IMR-90 (cell line): ENCODE results near the gene CRIM1. TPM values are rescaled to one million over a fixed set of nuclear protein-coding genes. Genes with fewer than 3 reads are reported as not detected.
A peak's percentile ranks its signal among the peaks of the same experiment; 100 is the strongest.

Source experiments
- ATAC-seq: fragments of 200-7000 bp; cut with Tn5 transposase; 2 replicates; pipeline ENCODE4 v1.9.1; 2020; ENCODE audit warnings: low read depth, mild to moderate bottlenecking, moderate library complexity
- BruUV-seq: library from RNA; stranded (reverse); fragments of 400-500 nt; replicated peaks from 2 replicates; lab custom pipeline; 2021; lab: Mats Ljungman, UMichigan
- CTCF ChIA-PET: fragments of 300-600 bp; formaldehyde crosslinking; extraction: SDS; loops from one replicate; lab custom pipeline; 2021; ENCODE audit warnings: antibody characterized with exemption; lab: Yijun Ruan, JAX
- POLR2A ChIA-PET: fragments of 300-600 bp; sonication (Branson Sonifier 250); formaldehyde crosslinking; loops from one replicate; lab custom pipeline; 2022; ENCODE audit warnings: antibody characterized with exemption; ENCODE audit not compliant: unreplicated experiment; lab: Charles Lee
- DNase-seq: peaks from one replicate; pipeline ENCODE4 v3.0.0; 2013
- H2AFZ ChIP-seq: replicated peaks from 2 replicates; pipeline ENCODE3; 2013; ENCODE audit warnings: low read length, mild to moderate bottlenecking; ENCODE audit not compliant: poor library complexity
- H2AK5ac ChIP-seq: 2 replicates; pipeline ENCODE4 v1.6.1; 2013; ENCODE audit warnings: low read depth, low read length, inconsistent platforms
- H2AK9ac ChIP-seq: replicated peaks from 2 replicates; pipeline ENCODE3; 2013; ENCODE audit warnings: mild to moderate bottlenecking, low read depth, low read length, moderate library complexity; ENCODE audit not compliant: poor library complexity
- H2BK120ac ChIP-seq: 2 replicates; pipeline ENCODE4 v1.6.1; 2013; ENCODE audit warnings: low read depth, low read length, inconsistent platforms
- H2BK15ac ChIP-seq: 3 replicates; pipeline ENCODE4 v1.6.1; 2013; ENCODE audit warnings: low read depth, low read length, inconsistent platforms
- H2BK20ac ChIP-seq: 2 replicates; pipeline ENCODE4 v1.6.1; 2013; ENCODE audit warnings: low read depth, mild to moderate bottlenecking, inconsistent platforms, low read length, moderate library complexity
- H2BK5ac ChIP-seq: 2 replicates; pipeline ENCODE4 v1.6.1; 2013; ENCODE audit warnings: mild to moderate bottlenecking, low read depth, low read length, inconsistent platforms; ENCODE audit not compliant: poor library complexity, severe bottlenecking
- H3K14ac ChIP-seq: replicated peaks from 2 replicates; pipeline ENCODE4 v1.6.1; 2013; ENCODE audit warnings: low read depth, low read length, inconsistent platforms
- H3K18ac ChIP-seq: 2 replicates; pipeline ENCODE4 v1.6.1; 2013; ENCODE audit warnings: low read depth, low read length, control low read depth
- H3K23ac ChIP-seq: 2 replicates; pipeline ENCODE4 v1.6.1; 2013; ENCODE audit warnings: low read depth, low read length, inconsistent platforms
- H3K27ac ChIP-seq: 2 replicates; pipeline ENCODE4 v1.5.1; 2013; ENCODE audit warnings: mild to moderate bottlenecking, control low read depth, low read length; ENCODE audit not compliant: insufficient read depth
- H3K27me3 ChIP-seq: 2 replicates; pipeline ENCODE4 v1.6.1; 2013; ENCODE audit warnings: low read length; ENCODE audit not compliant: control insufficient read depth, insufficient read depth
- H3K36me3 ChIP-seq: 2 replicates; pipeline ENCODE4 v1.6.1; 2013; ENCODE audit warnings: low read length, mixed read lengths; ENCODE audit not compliant: control insufficient read depth, insufficient read depth
- H3K4ac ChIP-seq: 2 replicates; pipeline ENCODE4 v1.6.1; 2013; ENCODE audit warnings: low read depth, low read length, inconsistent platforms
- H3K4me1 ChIP-seq: 2 replicates; pipeline ENCODE4 v1.6.1; 2013; ENCODE audit warnings: low read length, mixed read lengths; ENCODE audit not compliant: control insufficient read depth, insufficient read depth
- H3K4me2 ChIP-seq: 2 replicates; pipeline ENCODE4 v1.6.1; 2013; ENCODE audit warnings: low read depth, mild to moderate bottlenecking, control low read depth, low read length, moderate library complexity
- H3K4me3 ChIP-seq: 2 replicates; pipeline ENCODE4 v1.5.1; 2013; ENCODE audit warnings: low read depth, mild to moderate bottlenecking, control low read depth, low read length, moderate library complexity; ENCODE audit not compliant: insufficient read depth
- H3K56ac ChIP-seq: 2 replicates; pipeline ENCODE4 v1.6.1; 2013; ENCODE audit warnings: low read length, inconsistent platforms; ENCODE audit not compliant: insufficient read depth; ENCODE audit errors: extremely low read depth
- H3K79me1 ChIP-seq, 2 experiments: 2 replicates each; pipeline ENCODE4 v1.6.1; 2013; ENCODE audit warnings: low read length in 2 of 2, inconsistent platforms in 1 of 2, low read depth in 1 of 2
- H3K9ac ChIP-seq: 2 replicates; pipeline ENCODE4 v1.6.1; 2013; ENCODE audit warnings: low read depth, low read length, control low read depth
- H3K9me1 ChIP-seq: 2 replicates; pipeline ENCODE4 v1.6.1; 2013; ENCODE audit warnings: low read length, inconsistent platforms; ENCODE audit not compliant: insufficient read depth
- H3K9me3 ChIP-seq: 2 replicates; pipeline ENCODE4 v1.6.1; 2013; ENCODE audit warnings: low read length; ENCODE audit not compliant: control insufficient read depth, insufficient read depth
- H4K20me1 ChIP-seq: 2 replicates; pipeline ENCODE4 v1.6.1; 2013; ENCODE audit warnings: low read length, inconsistent platforms; ENCODE audit not compliant: insufficient read depth
- H4K5ac ChIP-seq: 2 replicates; pipeline ENCODE4 v1.6.1; 2013; ENCODE audit warnings: mild to moderate bottlenecking, low read depth, low read length, control low read depth
- H4K8ac ChIP-seq, 2 experiments: 2 replicates each; pipeline ENCODE4 v1.6.1; 2013; ENCODE audit warnings: low read depth in 2 of 2, low read length in 2 of 2, control low read depth in 1 of 2, inconsistent platforms in 1 of 2
- H4K91ac ChIP-seq: 2 replicates; pipeline ENCODE4 v1.6.1; 2013; ENCODE audit warnings: low read depth, low read length, inconsistent platforms; ENCODE audit not compliant: insufficient read depth
- BHLHE40 ChIP-seq: fragments of 150-350 bp; IDR thresholded peaks from 2 replicates; pipeline ENCODE4 v1.6.1; 2016; ENCODE audit warnings: mild to moderate bottlenecking, low read depth, low read length
- CHD1 ChIP-seq: IDR thresholded peaks from 2 replicates; pipeline ENCODE4 v1.6.1; 2012; ENCODE audit warnings: low read depth, low read length, improper control_type of control experiment
- CTCF ChIP-seq: conservative IDR thresholded peaks from 2 replicates; pipeline ENCODE4 v1.5.1; 2012; ENCODE audit warnings: mild to moderate bottlenecking, low read depth, low read length, improper control_type of control experiment
- FOS ChIP-seq: fragments of 150-350 bp; IDR thresholded peaks from 2 replicates; pipeline ENCODE4 v1.6.1; 2016; ENCODE audit warnings: low read depth, low read length
- MAFK ChIP-seq: IDR thresholded peaks from 2 replicates; pipeline ENCODE4 v1.6.1; 2012; ENCODE audit warnings: low read depth, low read length, improper control_type of control experiment
- MAZ ChIP-seq: IDR thresholded peaks from 2 replicates; pipeline ENCODE4 v1.6.1; 2012; ENCODE audit warnings: low read depth, mild to moderate bottlenecking, low read length, improper control_type of control experiment, moderate library complexity, borderline replicate concordance
- MXI1 ChIP-seq: IDR thresholded peaks from 2 replicates; pipeline ENCODE4 v1.6.1; 2012; ENCODE audit warnings: low read depth, mild to moderate bottlenecking, low read length, moderate library complexity, borderline replicate concordance
- RAD21 ChIP-seq: IDR thresholded peaks from 2 replicates; pipeline ENCODE4 v1.6.1; 2012; ENCODE audit warnings: low read length, improper control_type of control experiment
- RCOR1 ChIP-seq: IDR thresholded peaks from 2 replicates; pipeline ENCODE4 v1.6.1; 2012; ENCODE audit warnings: mild to moderate bottlenecking, low read length, improper control_type of control experiment; ENCODE audit not compliant: insufficient replicate concordance
- RFX5 ChIP-seq: IDR thresholded peaks from 2 replicates; pipeline ENCODE4 v1.8.0; 2012; ENCODE audit warnings: low read depth, mild to moderate bottlenecking, low read length, moderate library complexity
- WGBS, 2 experiments: methylation state at CpG; one replicate each; pipeline versions ENCODE4 v1.1.5 to v1.1.7; 2013; ENCODE audit warnings: missing lambda C conversion rate in 2 of 2; ENCODE audit not compliant: insufficient read length in 1 of 2; ENCODE audit errors: extremely low coverage in 2 of 2; 5-methylcytosine and 5-hydroxymethylcytosine counted together
- dilution Hi-C: fragments of 300-500 bp; cut with HindIII; formaldehyde crosslinking; loops from one replicate; pipeline ENCODE4 v1.14.3; 2018; ENCODE audit warnings: low sequenced_read_pairs; ENCODE audit not compliant: unreplicated experiment
- in situ Hi-C: fragments of 300-500 bp; cut with MboI; formaldehyde crosslinking; loops from 3 replicates; pipeline ENCODE4 v1.14.3; 2019; ENCODE audit warnings: low sequenced_read_pairs, inconsistent platforms, mixed read lengths
- intact Hi-C: fragments of 100-400 bp; cut with micrococcal nuclease; formaldehyde crosslinking; loops from 2 replicates; pipeline ENCODE4 v1.10.0; 2022
- polyA plus RNA-seq, 3 experiments: library from polyadenylated mRNA; depleted of rRNA; stranded (reverse); fragments of >200 nt; gene quantifications; 2 replicates each; pipeline ENCODE4 v1.2.3, GENCODE V29; 2012; ENCODE audit warnings: low replicate concordance in 1 of 3
- total RNA-seq: library from RNA; depleted of rRNA; stranded (reverse); fragments of >200 nt; gene quantifications from 2 replicates; pipeline ENCODE4 v1.2.3, GENCODE V29; 2012
- TF ChIP-seq, protein P1 (sequence below): fragments of 150-350 bp; IDR thresholded peaks from 2 replicates; pipeline ENCODE4 v1.6.1; 2017; ENCODE audit warnings: mild to moderate bottlenecking, antibody characterized with exemption, low read length, low read depth

Gene CRIM1
- total and polyA plus RNA-seq, 2 of the 4 experiments (the other 2 are of a cell fraction), result 285 to 490 TPM

DNA sequence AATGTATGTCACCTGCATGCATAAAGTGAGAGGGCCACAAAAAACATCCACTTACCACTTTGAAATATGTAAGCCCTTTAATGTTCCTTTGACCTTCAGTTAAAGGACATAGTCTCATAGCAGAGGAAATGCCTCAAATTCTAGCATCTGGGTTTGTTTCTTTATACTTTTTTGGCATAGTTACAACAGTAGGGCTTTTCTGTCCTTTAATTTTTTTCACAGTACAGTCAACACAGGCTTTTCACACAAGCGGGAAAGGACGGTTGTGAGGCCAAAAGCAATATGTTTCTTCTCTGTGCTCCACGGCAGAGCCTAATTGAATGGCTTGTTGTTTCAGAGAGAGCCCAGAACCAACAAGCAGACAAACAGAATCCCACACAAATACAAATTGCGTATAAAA lies 57.6 kb downstream of the CRIM1 start:
- no peaks in the 10 kb centered on the region for H3K9me3 ChIP-seq
- no peak overlapping the region for H4K91ac ChIP-seq
- in situ Hi-C loops, result no loop called here
- H2AK9ac ChIP-seq, result no peak overlapping the region
- no peak overlapping the region for H3K4me3 ChIP-seq
- H3K56ac ChIP-seq, result no peak overlapping the region
- no peak overlapping the region for H2AFZ ChIP-seq
- H3K4me1 ChIP-seq, result peaks cover 28% of the 10 kb centered on the region
- no peak overlapping the region for H2BK20ac ChIP-seq
- no peak overlapping the region for H3K9ac ChIP-seq
- dilution Hi-C loops, result no loop called here
- no peak overlapping the region; the same call in 1 of the 2 replicates for H3K4me2 ChIP-seq
- H3K27me3 ChIP-seq, result no peaks in the 10 kb centered on the region
- H2AK5ac ChIP-seq, result no peak overlapping the region
- no peak; the same call in 1 of the 2 replicates for ATAC-seq
- 0 out of 2 replicates have a peak overlapping the region, but pooled peaks have one; percentile 18 for H3K4ac ChIP-seq
- DNase-seq, result peak; percentile 47
- no peak overlapping the region for H3K14ac ChIP-seq
- no peak overlapping the region for H2BK120ac ChIP-seq
- H3K18ac ChIP-seq, result peak overlapping the region; percentile 28; the same call in 1 of the 2 replicates
- peaks cover 39% of the 10 kb centered on the region for H3K9me1 ChIP-seq
- ChIA-PET CTCF (interaction anchor here (0.7 kb wide), 1 partner anchor 1693 kb away, joined by 3 read pairs; no protein-coding TSS in a partner anchor), POLR2A (no interaction called here)
- BruUV-seq, result no TSS peak
- no peak overlapping the region for H2BK15ac ChIP-seq
- no peak overlapping the region; the same call in 1 of the 2 replicates for H3K23ac ChIP-seq
- H3K36me3 ChIP-seq, result peaks cover 8% of the 10 kb centered on the region
- no peak overlapping the region for H2BK5ac ChIP-seq
- H4K20me1 ChIP-seq, result peaks cover 84% of the 10 kb centered on the region
- peaks cover 22 to 67% of the 10 kb centered on the region in 2 experiments for H3K79me1 ChIP-seq
- H4K5ac ChIP-seq, result no peak overlapping the region
- intact Hi-C loops, result loop anchor here (1.0 kb wide), 1 partner anchor 9 kb away; no protein-coding TSS in a partner anchor
- H4K8ac ChIP-seq, result 0 out of 4 replicates have a peak overlapping the region, but pooled peaks of 1 of the 2 experiments have one; percentile 8
- no CpG with 5 or more reads among the region's 4 CpGs for WGBS, 2 experiments
- TF ChIP-seq CTCF (no peak), BHLHE40 (no peak), RCOR1 (no peak), CHD1 (no peak), RAD21 (no peak), MAZ (no peak), RFX5 (no peak), MXI1 (no peak), FOS (no peak), MAFK (no peak)
- TF ChIP-seq, protein P1, sequence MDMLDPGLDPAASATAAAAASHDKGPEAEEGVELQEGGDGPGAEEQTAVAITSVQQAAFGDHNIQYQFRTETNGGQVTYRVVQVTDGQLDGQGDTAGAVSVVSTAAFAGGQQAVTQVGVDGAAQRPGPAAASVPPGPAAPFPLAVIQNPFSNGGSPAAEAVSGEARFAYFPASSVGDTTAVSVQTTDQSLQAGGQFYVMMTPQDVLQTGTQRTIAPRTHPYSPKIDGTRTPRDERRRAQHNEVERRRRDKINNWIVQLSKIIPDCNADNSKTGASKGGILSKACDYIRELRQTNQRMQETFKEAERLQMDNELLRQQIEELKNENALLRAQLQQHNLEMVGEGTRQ, result no peak
- 0 out of 2 replicates have a peak overlapping the region, but pooled peaks have one; percentile 4 for H3K27ac ChIP-seq
